Left lung (tissue), 10 donors: Measurements from ENCODE around the gene FAM193A. TPM values are rescaled to one million over a fixed set of nuclear protein-coding genes. Genes with fewer than 3 reads are reported as not detected.

Experiments
- ATAC-seq: fragments of 200-7000 bp; cut with Tn5 transposase; one replicate; pipeline ENCODE4 v1.9.1; 2020; ENCODE audit warnings: moderate library complexity
- DNase-seq, 4 donors: peaks; one replicate each; pipeline ENCODE4 v3.0.0-alpha.2; 2013 to 2020
- H3K27ac ChIP-seq, 2 donors: fragments of 200-600 bp; sonication (generic) in 1 of 2; one replicate each; pipeline versions ENCODE4 v1.5.0 to v1.8.0; 2020 to 2021
- H3K27me3 ChIP-seq, 2 donors: fragments of 200-600 bp; sonication (generic) in 1 of 2; one replicate each; pipeline versions ENCODE4 v1.5.0 to v1.8.0; 2020 to 2021
- H3K36me3 ChIP-seq, 2 donors: fragments of 200-600 bp; sonication (generic) in 1 of 2; one replicate each; pipeline versions ENCODE4 v1.5.0 to v1.8.0; 2020 to 2021
- H3K4me1 ChIP-seq, 2 donors: fragments of 200-600 bp; one replicate each; pipeline ENCODE4 v1.8.0; 2021
- H3K4me3 ChIP-seq, 2 donors: fragments of 200-600 bp; sonication (generic) in 1 of 2; one replicate each; pipeline versions ENCODE4 v1.5.0 to v1.8.0; 2020 to 2021; ENCODE audit warnings: mild to moderate bottlenecking in 1 of 2
- H3K9me3 ChIP-seq, 2 donors: fragments of 200-600 bp; sonication (generic) in 1 of 2; one replicate each; pipeline versions ENCODE4 v1.5.0 to v1.8.0; 2020 to 2021
- intact Hi-C, 2 donors: fragments of 100-400 bp; cut with DNase I; formaldehyde crosslinking; loops; one replicate each; pipeline versions ENCODE4 v1.11.2 to v1.14.2; 2022
- polyA plus RNA-seq, 6 donors: library from polyadenylated mRNA; unstranded; fragments of 120-200 nt; gene quantifications; one replicate each; pipeline ENCODE4 v1.2.1, GENCODE V29; 2013; ENCODE audit not compliant: insufficient read length in 6 of 6
- total RNA-seq, 2 donors: library from RNA; stranded (reverse); fragmentation: NEBNext Ultra II Directional; extraction: Animal tissue kit (Norgen Biotek cat#: 25700); gene quantifications; one replicate each; pipeline ENCODE4 v1.2.1, GENCODE V29; 2021
- TF ChIP-seq, protein P1 (sequence below), 2 donors: fragments of 200-600 bp; sonication (generic) in 1 of 2; IDR thresholded peaks; one replicate each; pipeline versions ENCODE4 v1.5.0 to v1.8.0; 2021; ENCODE audit warnings: antibody characterized with exemption in 2 of 2
- donor health status: DM: no; HTN: yes; CAD: no.
- donor health status: DM: no; HTN: no; CAD: no.

The FAM193A gene
- total and polyA plus RNA-seq, 8 donors = 22.3 to 35.9 (median 30.6) TPM

DNA sequence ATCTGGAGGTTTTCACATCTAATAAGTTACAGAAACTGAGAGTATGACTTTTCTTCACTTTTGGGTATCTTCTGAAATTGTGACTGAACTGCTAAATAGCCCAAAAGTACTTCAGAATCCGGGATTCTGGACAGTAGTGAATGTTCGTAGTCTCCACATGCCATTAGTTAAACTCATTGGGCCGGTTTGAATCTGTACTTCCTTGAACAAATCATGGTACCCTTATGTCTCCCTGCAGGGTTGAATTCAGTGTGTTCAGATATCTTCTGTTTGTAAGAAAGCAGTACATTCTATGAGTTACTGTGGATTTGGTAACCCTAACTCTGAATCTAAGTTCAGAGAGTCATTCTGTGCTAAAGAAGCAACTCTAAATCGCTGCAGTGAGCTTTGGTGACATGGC, 33.6 kb downstream of the FAM193A start:
- Histone ChIP-seq H3K4me3 (no peak overlapping the region), H3K4me1 (peaks cover 0 to 59% of the 10 kb centered on the region in 2 donors), H3K9me3 (no peaks in the 10 kb centered on the region), H3K36me3 (peaks cover 0 to 20% of the 10 kb centered on the region in 2 donors), H3K27ac (no peak overlapping the region), H3K27me3 (no peaks in the 10 kb centered on the region)
- DNase-seq (no peak), ATAC-seq (no peak)
- TF ChIP-seq, protein P1, sequence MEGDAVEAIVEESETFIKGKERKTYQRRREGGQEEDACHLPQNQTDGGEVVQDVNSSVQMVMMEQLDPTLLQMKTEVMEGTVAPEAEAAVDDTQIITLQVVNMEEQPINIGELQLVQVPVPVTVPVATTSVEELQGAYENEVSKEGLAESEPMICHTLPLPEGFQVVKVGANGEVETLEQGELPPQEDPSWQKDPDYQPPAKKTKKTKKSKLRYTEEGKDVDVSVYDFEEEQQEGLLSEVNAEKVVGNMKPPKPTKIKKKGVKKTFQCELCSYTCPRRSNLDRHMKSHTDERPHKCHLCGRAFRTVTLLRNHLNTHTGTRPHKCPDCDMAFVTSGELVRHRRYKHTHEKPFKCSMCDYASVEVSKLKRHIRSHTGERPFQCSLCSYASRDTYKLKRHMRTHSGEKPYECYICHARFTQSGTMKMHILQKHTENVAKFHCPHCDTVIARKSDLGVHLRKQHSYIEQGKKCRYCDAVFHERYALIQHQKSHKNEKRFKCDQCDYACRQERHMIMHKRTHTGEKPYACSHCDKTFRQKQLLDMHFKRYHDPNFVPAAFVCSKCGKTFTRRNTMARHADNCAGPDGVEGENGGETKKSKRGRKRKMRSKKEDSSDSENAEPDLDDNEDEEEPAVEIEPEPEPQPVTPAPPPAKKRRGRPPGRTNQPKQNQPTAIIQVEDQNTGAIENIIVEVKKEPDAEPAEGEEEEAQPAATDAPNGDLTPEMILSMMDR (IDR thresholded peaks at IDR 0.05) = no peak
- intact Hi-C loops = no loop called here

DNA sequence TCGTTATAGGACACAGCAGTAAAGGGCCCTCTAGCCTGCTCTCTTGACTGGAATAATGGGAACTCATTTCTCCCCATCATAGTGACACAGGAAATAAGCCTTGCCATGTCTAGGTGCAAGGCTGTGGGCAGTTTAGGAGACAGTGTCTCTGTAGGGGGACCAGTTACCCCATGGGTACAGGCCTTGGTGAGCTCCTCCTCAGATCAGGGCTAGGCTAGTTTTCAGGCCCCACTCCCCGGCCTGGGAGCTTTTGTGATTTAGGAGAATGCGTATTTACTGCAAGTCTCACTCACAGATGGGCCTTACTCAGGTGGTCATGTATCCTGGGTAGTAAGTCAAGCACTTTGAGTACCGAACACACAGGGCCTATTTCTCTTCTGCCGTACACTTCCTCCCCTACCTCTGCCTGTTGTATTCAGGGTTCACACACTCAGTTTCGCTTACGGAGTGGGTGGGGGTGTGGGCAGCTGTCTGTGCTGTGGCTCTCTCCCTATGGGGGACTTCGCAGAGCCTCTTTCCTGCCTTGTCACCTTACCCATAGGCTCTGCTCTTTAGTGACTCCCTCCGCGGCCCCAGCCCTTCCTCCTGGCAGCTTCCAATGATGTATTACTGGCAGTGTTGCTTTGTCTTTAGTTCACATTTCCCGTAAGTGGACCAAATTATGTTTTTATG, 34.2 kb downstream of the FAM193A start:
- no peak for DNase-seq
- Histone ChIP-seq H3K9me3 (no peaks in the 10 kb centered on the region), H3K27ac (peak overlapping the region in 1 of 2 donors; percentile 5), H3K27me3 (no peaks in the 10 kb centered on the region), H3K4me1 (peaks cover 0 to 63% of the 10 kb centered on the region in 2 donors), H3K4me3 (no peak overlapping the region), H3K36me3 (peaks cover 0 to 15% of the 10 kb centered on the region in 2 donors)
- intact Hi-C loops = no loop called here
- ATAC-seq = peak; percentile 28
- TF ChIP-seq, protein P1 (IDR thresholded peaks at IDR 0.05) = no peak

DNA sequence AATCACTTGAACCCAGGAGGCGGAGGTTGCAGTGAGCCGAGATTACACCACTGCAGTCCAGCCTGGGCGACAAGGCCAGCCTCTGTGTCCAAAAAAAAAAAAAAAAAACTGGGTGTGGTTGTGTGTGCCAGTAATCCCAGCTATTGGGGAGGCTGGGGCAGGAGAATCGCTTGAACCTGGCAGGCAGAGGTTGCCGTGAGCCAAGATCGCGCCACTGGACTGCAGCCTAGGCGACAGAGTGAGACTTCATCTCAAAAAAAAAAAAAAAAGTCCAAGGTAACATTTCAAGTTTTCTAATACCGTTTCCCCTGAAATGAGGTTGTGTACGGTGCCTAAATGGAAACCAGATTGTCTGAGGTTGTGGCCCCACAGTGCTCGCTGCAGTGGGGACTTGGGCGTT, 35.6 kb downstream of the FAM193A start:
- Histone ChIP-seq H3K9me3 (no peaks in the 10 kb centered on the region), H3K27me3 (no peaks in the 10 kb centered on the region), H3K27ac (no peak overlapping the region), H3K4me3 (no peak overlapping the region), H3K36me3 (peaks cover 0 to 11% of the 10 kb centered on the region in 2 donors), H3K4me1 (peaks cover 0 to 62% of the 10 kb centered on the region in 2 donors)
- ATAC-seq = no peak
- intact Hi-C loops = no loop called here
- DNase-seq = no peak
- TF ChIP-seq, protein P1 (IDR thresholded peaks at IDR 0.05) = no peak

DNA sequence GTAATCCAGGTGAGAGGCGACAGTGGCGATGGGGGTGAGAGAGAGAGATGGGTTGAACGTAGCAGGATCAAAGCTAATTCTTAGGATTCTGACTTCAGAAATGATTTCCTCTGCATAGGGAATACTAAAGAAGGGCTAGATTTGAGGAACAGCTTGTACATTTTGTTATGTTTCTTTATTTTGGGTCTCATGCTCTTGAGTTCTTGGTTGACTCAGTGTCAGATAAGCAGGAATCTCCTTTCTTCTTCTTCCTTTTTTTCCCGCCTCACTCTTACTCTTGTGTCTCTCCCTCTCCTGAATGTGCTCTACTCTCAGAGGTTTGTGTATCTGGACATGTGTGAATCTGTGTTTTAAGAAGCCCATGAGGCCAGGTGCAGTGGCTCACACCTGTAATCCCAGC, 36.4 kb downstream of the FAM193A start:
- Histone ChIP-seq H3K36me3 (peaks cover 0 to 6% of the 10 kb centered on the region in 2 donors), H3K4me1 (peaks cover 0 to 55% of the 10 kb centered on the region in 2 donors), H3K27me3 (no peaks in the 10 kb centered on the region), H3K4me3 (no peak overlapping the region), H3K9me3 (no peaks in the 10 kb centered on the region), H3K27ac (no peak overlapping the region)
- no peak for DNase-seq
- no peak for ATAC-seq
- intact Hi-C loops = no loop called here
- TF ChIP-seq, protein P1 (IDR thresholded peaks at IDR 0.05) = no peak

DNA sequence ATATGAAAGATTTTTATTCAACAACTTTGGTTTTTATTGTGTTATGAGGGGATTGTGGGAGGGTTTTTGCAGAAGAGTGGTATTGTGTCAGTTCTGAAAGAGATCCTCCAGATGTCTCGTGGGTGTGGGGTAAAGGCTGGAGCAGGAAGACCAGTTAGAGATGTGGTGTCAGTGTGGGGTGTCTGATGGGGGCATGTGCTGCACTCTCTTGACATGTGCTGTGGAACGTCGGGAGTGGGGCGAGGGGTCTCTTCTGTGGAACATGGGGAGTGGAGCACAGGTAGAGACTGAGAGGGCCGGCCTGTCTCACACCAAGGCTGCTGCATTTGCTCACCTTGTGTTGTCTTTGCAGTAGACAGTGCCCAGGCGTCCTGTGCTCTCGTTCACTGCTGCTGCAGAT, 37.6 kb downstream of the FAM193A start:
- DNase-seq = no peak
- Histone ChIP-seq H3K27me3 (no peaks in the 10 kb centered on the region), H3K9me3 (no peaks in the 10 kb centered on the region), H3K36me3 (peaks cover 0 to 3% of the 10 kb centered on the region in 2 donors), H3K27ac (no peak overlapping the region), H3K4me3 (no peak overlapping the region), H3K4me1 (peaks cover 0 to 54% of the 10 kb centered on the region in 2 donors)
- ATAC-seq = no peak
- TF ChIP-seq, protein P1 (IDR thresholded peaks at IDR 0.05) = no peak
- intact Hi-C loops = no loop called here
